GM21723 (cell line): ENCODE measurements around the gene LYST.
A peak's percentile ranks its signal among the peaks of the same experiment; 100 is the strongest.
"Not testable (repeated sequence)": the region's sequence is repeated elsewhere in the genome, so short reads cannot be mapped to it uniquely, and the experiment has no call there.

Source experiments
- ATAC-seq: cut with Tn5 transposase; IDR thresholded peaks from one replicate; pipeline ENCODE4 v1.9.1; 2021; ENCODE audit warnings: mild to moderate bottlenecking, moderate library complexity; ENCODE audit not compliant: unreplicated experiment

Gene LYST

DNA sequence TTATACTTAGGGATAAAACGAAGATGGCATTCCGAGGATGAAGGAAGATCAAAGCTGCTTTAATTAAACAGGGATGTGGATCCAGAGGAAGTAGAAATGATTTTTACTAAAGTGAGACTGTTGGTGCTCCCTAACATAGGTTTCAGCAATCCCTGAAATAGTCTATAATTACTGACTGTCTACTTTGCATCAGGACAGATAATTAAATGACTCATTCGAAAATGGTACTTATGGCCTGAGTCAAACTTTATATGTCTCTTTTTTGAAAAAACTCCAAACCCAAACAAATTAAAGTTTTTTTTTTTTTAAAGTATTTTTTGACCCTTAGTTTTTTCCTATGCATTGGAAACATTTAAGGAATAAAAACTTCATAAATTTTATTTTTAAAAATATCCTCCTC, 90.3 kb downstream of the LYST start:
- no peak for ATAC-seq

DNA sequence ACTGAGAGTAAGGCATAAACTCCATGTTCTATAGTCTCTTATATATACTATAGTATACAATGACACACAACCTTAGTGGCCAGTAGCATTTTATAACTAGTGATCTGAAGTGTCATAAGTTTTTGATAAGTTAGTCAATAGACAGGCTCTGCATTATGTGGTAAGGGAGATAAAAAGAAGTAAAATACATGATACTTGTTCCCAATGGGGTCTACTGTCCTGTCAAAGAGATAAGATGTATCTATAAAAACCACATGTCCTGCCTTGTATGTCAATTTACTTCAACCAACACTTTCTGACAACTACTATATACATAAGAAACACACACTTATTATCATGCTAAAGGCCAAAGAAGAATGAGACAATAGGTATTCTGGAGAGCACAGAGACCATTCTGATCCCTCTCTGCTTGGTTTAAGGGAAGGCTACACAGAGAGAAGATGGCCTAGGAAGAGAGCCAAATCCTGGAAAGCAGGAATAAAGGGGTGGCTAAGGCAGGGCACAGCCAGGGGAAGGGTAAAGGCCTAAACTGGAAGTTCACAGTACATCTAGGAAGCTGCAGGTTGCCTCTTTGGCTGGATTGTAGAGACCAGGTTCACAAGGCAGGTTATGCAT, 91.4 kb downstream of the LYST start:
- no peak for ATAC-seq

DNA sequence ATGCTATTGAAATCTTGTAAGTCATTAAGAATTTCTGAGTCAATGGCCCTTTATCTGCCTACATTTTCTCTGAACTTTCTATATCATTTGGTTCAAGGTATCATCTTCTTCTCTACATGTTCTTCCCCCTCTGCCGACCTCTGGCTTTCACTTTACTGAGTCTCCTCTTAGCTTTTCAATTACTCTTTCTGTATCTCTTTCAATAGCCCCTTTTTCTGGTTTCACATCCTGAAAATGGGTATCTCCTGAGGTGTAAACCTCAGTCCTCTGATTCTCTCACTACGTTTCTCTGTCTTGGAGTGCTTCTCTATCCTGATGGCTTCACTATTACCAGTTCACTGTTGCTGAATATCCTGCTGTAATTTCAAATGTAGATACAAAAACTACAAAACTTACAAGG, 98.9 kb downstream of the LYST start:
- peak; percentile 94 for ATAC-seq

DNA sequence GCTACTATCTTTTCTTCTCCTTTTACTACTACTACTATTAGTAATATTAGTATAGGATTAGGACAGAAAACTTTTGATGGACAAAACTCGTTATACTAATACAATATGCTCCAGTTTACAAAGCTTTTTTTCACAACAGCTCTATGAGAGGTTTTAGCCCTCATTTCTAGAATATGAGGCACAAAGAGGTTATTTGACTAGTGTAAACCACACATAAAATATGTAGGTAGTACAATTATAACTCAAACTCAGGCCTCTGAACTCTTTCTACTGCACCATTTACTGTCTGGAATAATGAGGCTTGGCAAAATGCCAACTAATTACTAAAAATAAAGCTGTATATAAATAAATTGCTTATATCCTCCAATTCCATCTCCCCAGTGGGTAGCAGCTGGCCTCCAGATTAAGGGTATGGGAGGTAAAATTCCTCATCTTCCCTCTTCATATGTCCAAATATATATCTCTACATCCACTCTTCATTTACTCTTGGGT, 99.9 kb downstream of the LYST start:
- ATAC-seq, result no peak

DNA sequence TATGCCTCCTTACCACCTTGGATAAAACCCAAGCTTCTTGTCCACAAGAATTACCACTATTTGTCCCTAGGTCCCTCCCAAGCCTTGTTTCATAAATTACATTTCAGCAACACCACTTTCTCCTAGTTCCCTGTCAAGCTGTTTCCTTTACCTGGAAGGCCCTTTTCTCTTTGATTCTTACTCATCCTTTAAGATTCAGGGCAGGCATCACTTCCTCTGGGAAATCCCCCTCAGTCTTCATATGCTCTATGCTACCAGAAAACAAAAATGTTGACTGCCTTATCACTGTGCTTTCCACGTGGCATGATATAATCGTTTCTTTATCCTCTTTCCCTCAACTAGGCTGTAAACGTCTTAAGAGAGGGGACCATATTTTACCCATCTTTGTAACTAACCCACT, 102.7 kb downstream of the LYST start:
- ATAC-seq, result no peak

DNA sequence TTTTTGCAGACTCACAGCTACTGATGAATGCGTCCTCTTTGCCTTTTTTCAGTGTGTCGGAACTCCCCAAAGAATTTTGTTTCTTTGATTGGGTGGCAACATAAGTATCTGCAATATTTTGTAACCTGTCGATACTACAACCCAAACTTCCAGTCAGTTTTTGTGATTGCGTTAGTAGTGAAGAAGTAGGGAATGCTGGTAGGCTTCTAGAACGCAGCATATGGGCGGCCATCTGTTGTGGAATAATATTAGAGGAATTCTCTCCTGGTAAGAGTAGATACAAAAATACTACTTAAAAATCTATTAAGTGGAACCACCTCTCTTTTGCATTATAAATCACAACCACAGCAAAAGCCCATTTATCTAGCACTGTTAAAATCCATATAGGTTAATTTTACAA, 107.4 kb downstream of the LYST start:
- no peak for ATAC-seq

DNA sequence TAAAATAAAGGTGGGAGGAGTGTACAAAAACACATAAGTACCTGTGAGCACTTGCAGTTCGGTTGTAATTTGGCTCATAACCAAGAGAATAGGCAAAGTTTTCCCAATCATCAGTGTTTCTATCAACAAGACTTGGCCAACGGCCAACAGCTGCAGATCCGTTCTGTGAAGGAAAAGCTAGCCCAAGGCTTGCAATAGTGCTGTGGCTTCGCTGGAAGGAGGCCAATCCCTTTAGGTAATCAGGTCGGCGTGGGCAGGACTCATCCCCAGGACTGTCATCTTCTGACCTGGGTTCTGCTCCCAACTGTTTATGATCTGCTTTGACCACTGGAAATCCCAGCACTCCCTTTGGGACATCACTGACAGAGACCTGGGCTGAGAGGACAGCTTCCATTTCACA, 107.8 kb downstream of the LYST start:
- no peak for ATAC-seq

DNA sequence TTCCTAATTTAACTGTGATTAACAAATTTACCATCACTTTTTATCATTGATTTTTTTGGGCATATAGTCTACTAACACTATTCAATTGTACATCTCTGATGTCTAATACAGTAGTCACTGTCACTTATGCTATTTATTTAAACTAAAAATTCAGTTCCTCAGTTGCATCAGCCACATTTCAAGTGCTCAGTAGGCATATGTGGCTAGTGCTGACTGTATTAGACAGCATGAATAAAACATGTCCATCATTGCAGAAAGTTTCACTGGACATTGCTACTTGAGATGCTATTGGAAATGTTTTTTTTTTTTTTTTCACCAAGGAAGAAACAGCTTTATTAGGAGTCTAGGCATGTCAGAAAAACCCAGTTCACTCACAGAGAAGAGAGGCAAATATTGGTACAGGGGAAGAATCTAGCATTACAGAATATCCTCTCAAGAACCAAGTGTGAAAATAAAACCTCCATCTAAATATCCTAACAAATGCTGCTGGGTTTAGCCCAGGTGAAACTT, 109.1 kb downstream of the LYST start:
- no peak for ATAC-seq

DNA sequence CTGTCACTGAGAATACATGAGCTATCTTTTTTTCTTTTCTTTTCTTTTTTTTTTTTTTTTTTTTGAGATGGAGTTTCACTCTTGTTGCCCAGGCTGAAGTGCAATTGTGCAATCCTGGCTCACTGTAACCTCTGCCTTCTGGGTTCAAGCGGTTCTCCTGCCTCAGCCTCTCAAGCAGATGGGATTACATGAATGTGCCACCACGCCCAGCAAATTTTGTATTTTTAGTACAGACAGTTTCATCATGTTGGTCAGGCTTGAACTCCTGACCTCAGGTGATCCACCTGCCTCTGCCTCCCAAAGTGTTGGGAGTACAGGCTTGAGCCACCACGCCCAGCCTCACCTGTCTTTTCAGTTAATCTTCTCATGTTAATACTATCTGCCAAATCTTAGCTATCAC, 112.5 kb downstream of the LYST start:
- ATAC-seq, result not testable (repeated sequence)

DNA sequence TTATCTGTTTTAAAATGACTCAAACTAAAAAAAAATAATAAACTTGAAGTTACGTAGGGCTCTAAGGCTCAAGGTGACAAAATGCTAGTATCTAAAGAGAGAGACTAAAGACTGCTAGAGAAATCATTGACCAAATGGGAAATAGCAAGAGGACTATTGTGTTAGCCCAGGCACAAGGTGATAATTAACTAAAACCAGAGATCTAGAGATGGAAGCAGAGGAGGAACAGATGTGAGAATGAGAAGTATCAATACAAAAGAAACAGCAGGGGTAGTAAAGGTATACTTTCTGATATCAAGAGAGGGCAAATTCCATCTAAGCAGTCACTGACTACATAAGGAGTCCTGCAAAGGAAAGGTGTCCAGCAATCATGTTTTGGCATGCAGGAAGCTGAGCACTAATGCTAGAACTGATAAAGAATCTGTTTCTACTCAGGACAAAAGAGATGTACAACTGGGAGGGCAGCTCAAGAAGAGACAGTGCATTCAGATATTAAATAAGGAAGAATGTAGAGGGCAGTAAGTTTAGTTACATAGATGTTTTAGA, 116.9 kb downstream of the LYST start:
- no peak for ATAC-seq

DNA sequence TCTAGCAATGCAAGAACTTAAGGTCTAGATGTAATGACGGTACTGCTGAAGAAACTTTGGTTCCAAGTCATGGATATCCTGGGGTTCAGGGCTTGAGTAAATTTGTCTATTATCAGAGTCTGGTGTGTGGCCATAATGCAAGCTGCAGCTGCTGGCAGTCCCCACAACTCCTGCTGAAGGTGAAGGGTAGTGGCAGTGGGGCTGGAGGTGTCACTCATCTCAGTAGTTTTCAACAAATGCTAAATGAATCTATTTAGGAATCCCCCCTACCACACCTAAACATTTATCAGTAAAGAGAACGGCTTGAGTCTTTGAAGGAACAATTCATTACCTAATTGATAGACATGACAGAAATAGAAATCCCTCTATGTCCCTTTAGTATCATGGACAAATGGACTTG, 118.0 kb downstream of the LYST start:
- no peak for ATAC-seq

DNA sequence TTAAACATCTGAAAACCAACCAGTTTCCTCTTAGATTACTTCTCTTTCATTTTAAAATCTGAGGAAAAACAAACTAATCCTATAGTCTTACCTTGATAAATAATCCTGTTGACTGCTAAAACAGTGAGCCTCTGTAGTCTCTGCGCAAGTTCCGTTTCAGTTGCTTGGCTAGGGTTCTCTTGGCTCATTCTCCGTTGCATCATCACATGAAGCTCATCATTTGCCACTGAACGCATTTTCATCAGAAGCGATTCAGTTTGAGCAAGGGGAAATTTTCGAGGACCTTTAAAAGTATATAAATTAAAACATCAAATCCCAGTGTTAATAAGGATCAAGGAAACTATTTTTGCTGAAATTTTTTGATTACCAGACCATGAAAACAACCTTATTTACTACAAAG, 120.5 kb downstream of the LYST start:
- no peak for ATAC-seq

DNA sequence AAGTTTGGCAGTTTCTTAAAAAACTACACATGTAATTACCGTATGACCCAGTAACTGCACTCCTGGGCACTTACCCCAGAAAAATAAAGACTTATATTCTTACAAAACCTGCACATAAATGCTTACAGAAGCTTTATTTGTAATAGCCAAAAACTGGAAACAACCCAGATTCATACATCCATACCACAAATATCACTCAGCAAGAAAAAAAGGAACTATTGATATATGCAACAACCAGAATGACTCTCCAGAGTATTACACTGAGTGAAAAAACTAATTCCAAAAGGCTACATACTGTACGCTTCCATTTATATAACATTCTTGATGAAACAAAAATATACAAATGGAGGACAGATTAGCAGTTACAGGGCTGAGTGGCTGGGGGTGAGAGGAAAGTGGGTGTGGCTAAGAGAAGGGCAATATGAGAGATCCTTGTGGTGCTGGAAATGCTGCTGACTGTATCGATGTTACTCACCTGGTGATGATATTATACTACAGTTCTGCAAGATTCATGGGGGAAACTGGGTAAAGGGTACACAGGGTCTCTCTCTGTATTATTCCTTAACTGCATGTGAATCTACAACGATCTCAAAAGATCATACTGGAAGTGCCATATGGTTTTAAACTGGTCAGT, 121.1 kb downstream of the LYST start:
- no peak for ATAC-seq

DNA sequence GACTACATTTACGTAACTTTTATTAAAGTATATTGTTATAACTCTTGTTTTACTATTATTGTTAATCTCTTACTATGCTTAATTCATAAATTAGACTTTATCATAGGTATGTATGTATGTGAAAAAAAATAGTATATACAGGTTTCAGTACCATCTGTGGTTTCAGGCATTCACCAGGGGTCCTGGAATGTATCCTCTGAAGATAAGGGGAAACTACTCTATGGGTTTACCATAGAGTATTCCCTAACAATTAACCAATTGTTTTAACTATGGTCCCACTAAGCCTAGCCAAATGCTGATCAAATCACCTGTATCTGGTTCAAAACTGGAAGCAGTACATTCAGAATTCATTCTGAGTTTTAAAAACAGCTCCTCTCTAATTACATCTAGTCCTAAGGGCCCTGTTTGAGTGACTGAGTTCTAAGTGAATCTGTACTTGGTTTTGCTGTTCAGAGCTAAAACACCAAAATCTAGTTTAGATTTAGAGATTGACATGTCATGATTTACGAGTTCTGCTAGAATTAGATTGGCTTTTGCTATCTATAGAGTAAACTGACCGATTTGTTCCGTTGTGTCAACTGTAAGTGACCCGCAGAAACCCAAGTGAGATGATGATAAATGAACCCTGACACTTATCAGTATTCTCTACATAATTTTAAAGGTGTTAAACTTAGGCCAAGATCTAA, 123.6 kb downstream of the LYST start:
- ATAC-seq, result no peak

DNA sequence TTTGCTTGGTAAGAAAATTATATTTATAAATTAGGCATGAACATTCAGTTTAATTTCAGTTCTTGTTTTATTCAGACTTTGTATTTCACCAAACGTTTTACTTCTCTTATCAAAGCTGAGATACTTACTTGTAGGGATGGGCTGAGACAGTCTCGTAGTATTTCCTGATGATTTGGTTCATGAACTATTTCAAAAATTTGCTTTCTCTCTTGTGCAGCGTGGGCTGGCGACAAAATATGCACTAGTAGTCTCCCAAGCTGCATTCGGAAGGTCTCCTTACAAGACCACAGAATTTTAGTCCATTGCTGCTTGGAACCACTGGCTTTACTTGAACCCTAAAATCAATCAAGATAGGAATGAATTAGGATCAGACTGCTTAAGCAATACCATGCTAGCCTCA, 125.4 kb downstream of the LYST start:
- ATAC-seq, result no peak

DNA sequence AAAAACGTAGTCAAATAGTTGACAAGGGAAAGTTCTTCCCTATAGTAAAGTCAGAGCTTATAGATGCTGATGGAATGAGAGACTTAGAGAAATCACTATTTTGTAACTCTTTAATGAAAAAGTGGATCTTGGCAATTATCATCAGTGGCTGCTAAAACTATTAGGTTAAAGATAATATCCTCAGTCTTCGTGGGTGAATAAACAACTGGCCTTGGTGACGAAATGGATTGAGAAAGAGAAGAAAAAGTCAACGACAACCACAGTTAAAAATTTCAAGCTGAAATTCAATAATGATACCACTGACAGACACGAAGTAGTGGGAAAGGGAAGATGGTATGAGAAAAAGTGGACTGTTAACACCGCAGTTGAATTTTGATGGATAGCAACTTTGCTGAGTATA, 127.1 kb downstream of the LYST start:
- no peak for ATAC-seq

DNA sequence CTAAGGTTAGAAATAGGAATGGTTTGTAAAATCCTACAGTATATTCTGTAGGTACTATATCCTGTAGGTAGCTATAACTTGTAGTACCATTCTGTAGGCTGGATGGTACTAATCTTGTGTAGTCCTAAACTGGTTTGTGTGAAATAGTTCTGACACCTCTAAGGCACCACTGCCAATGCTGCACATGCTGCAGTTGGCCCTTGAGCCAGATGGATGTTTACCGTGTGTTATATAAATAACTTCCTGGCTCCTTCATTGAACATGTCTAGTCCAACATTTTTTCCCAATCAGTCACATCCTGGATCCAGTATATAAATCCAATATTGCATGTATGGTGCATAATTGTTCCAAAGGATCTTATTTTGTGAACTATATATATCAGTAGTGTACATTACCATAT, 127.6 kb downstream of the LYST start:
- no peak for ATAC-seq

DNA sequence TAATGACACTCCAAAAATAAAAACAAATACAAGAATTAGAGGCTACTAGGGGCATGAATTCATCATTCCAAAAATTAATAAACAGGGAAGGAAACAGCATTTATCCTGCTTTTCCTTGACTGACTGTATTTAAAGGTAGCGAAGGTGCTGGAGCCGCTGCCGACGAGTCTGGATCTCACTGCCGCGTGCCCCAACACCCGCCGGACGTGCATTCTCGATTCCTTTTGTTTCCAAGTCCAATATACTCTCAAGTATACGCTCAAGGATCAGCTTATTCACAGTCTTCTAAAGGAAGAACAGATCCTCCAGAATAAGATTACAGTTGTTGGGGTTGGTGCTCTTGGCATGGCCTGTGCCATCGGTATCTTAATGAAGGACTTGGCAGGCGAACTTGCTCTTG, 129.0 kb downstream of the LYST start:
- no peak for ATAC-seq

DNA sequence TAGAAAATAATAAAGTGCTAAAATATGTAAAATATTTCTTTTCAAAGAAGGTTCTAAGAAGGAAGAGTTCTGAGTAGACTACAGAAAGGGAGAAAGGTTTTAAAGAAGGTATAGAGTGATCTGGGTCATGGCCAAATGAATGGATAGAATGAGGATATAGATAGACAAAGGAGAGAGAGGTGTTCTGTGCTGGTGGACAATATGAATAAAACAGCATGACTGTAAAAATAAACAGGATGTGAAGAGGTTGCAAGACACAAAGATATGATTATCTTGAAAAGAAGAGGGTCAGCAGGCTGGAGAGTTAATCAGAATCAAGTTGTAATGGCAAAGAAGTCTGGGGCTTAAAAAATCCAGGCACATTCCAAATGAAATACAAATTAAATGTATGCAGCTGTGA, 130.4 kb downstream of the LYST start:
- no peak for ATAC-seq

DNA sequence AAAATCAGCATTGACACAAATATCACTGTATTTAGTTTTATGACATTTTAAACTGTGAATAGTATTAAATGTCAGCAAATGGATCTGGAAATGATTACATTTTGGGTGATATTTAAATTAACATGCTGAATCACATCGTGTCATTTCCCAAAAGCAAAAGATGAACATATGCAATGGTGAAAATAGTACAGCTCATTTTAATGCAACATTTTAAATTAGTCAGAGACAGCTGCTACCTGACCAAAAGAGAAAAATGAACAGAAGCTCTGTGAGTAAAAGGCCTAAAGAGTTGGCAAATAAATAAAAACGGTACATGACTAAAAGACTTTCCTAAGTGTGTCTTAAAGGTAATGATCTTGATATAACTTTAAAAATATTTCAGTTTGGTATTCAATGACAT, 131.1 kb downstream of the LYST start:
- ATAC-seq, result no peak

DNA sequence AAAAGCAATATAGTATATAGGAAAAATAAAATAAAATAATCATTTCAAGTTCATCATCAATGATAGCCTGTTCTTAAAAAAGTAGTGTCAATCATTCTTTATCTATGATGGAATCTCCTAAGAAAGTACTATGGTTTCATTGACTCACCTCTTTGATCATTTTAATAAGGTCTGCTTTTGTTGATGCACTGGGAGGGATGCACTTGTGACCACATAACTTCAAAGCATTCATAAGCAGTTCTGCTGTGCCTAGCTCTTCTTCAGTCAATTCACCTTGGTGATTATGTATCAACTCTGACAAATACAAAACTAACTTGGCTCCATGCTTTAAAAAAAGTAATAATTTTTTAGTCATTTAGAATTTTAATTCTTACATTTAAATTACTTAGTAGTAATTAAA, 132.4 kb downstream of the LYST start:
- no peak for ATAC-seq

DNA sequence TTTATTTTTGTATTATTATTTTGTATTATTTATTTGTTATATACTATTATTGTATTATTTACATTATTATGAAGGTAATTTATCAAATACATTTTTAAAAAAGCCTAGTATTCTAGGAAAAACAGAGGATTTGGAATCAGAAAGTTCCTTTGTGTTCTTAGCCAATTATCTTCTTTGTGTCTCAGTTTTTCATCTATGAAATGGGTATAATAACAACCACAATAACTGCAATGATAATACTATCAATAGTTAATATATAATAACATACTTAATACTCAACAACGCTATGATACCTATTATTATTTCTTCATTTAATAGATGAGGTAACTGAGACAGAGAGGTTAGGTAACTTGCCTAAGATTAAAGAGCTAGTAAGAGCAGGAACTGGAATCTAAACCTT, 136.7 kb downstream of the LYST start:
- no peak for ATAC-seq
